ENCODE data around the gene SAPCD2.
"Not testable (repeated sequence)": the region's sequence is repeated elsewhere in the genome, so short reads cannot be mapped to it uniquely, and the experiment has no call there.

GRCh38 chr9:137033481-137033880, 36.9 kb downstream of the SAPCD2 start:
- TF ChIP-seq POLR2AphosphoS5 (IDR thresholded peaks at IDR 0.05); EZH2 (IDR thresholded peaks at IDR 0.05; ENCODE audit: borderline replicate concordance, insufficient read depth, low read length, poor library complexity, severe bottlenecking); CTCF (IDR thresholded peaks at IDR 0.05; ENCODE audit: poor library complexity, severe bottlenecking); EP300 (conservative IDR thresholded peaks at IDR 0.05; ENCODE audit: poor library complexity, severe bottlenecking); REST (IDR thresholded peaks at IDR 0.05; ENCODE audit: borderline replicate concordance); RAD21 (conservative IDR thresholded peaks at IDR 0.05); TAF1 (IDR thresholded peaks at IDR 0.05; ENCODE audit: low read depth): not testable (repeated sequence)
